Stimulated activated CD4-positive, alpha-beta T cell treated with anti-CD3 and anti-CD28 coated beads, Interleukin-15, amount 100 ng/mL, for 1 hour (primary cell): Measurements from ENCODE around the gene NEUROD2.

Experiments used
- DNase-seq, 2 donors: peaks; one replicate each; pipeline ENCODE4 v3.0.0-alpha.2; 2020; ENCODE audit warnings: low read depth in 1 of 2, low spot score in 1 of 2

Gene NEUROD2

GRCh38 chr17:39607851-39608130 is at the start of gene NEUROD2:
NEUROD2 (minus strand) TSS chr17:39607920; CDS start chr17:39606599, 1,321 bp downstream.
- no peak for DNase-seq

GRCh38 chr17:39655105-39655504 is 47.4 kb upstream of the NEUROD2 start:
- no peak for DNase-seq

- peak; percentile 59 to 61 for DNase-seq
Measured at GRCh38 chr17:39653662-39654331, 46.1 kb upstream of the NEUROD2 start.

- DNase-seq, result no peak
Measured at GRCh38 chr17:39653316-39653661, 45.6 kb upstream of the NEUROD2 start.

- no peak for DNase-seq
Measured at GRCh38 chr17:39652587-39653315, 45.0 kb upstream of the NEUROD2 start.

DNA sequence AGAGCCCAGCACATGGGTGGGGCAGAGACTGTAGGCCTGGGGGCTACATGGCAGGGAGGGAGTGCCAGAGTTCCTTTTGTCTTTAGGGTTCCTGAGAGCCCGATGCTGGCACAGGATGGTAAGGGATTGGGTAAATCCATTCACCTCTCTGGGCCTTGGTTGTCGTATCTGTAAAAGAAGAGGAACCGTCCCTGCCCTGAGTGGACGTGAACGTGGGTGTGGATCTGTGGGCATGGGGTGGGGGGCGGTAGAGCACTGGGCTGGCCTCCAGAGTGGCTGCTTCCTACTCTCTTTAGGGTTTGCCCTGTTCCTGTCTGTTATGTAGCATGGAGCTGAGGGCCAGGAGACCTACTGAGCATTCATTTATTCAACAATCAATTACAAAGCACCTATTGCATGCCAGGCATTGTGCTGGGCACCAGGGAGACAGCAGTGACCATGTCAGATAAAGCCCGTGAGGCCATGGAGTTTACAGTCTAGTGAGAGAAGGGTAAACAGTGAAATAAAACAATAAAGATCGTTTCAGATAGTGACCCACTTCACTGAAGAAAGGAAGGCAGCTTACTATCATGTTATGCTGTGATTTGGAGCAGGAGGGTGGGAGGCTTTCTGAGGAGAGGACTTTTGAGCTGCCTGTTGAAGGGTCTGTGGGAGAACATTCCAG is 44.3 kb upstream of the NEUROD2 start:
- DNase-seq, result no peak

DNA sequence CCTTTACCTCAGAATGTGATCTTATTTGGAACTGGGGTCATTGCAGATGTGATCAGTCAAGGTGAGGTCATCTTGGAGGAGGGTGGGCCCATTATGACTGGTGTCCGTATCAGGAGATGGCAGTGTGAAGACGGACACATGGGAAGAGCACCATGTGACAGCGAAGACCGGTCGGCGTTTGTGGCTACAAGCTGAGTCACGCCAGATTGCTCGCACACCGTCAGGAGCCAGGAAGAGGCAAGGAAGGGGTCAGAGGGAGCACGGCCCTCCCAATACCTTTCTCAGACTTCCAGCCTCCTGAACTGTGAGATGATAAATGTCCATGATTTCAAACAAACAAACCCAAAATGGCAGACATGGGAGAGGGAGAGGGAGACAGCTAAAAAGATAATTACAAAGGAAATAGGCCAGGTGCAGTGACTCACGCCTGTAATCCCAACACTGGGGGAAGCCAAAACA is 42.4 kb upstream of the NEUROD2 start:
- DNase-seq, result no peak

- no peak for DNase-seq
Measured at GRCh38 chr17:39648616-39649366, 41.1 kb upstream of the NEUROD2 start.

- no peak for DNase-seq
Measured at GRCh38 chr17:39647256-39647655, 39.5 kb upstream of the NEUROD2 start.

GRCh38 chr17:39643271-39643670 is 35.6 kb upstream of the NEUROD2 start:
- no peak for DNase-seq

- no peak for DNase-seq
Measured at GRCh38 chr17:39642291-39643074, 34.8 kb upstream of the NEUROD2 start.

DNA sequence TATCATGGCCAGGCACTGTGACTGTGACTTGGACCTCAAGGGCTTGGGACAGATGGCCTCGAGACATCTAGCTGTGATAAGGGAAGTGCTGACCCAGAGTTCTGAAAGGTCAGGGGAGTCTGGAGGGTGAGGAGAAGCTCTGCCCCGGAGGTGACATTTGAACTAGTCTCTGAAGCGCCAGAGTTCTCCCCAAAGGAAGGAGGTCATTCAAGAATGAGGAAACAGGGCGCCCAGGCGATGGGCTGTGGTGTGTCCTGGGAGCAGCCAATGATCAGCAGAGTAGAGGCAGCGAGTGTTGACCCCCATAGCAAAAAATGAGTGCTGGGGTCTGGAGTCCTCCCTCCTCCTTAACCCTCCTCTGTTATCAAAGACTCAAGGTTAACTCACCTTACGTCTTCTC is 34.2 kb upstream of the NEUROD2 start:
- DNase-seq, result no peak

- DNase-seq, result no peak
Measured at GRCh38 chr17:39641097-39641496, 33.4 kb upstream of the NEUROD2 start.

DNA sequence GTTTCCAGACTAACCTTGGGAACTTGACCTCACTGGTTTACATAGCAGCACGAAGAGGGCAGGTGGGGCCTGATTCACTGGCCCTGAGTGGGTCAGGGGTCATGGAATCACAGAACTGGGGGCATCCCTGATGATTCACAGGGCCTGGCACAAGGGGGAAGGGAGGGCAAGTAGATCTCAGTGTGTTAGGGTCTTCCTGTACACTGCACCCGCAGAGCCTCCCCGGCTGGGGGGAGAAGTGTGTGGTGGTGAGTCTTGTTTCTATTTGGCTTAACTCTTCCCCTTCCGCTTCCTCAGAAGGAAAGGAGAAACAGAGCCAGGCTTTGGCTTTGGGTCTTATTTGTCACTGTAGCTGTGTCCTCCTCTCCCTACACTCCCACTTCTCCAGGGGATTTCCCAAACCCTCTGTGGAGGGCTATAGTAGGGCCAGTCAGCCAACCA is 32.9 kb upstream of the NEUROD2 start:
- no peak for DNase-seq

DNA sequence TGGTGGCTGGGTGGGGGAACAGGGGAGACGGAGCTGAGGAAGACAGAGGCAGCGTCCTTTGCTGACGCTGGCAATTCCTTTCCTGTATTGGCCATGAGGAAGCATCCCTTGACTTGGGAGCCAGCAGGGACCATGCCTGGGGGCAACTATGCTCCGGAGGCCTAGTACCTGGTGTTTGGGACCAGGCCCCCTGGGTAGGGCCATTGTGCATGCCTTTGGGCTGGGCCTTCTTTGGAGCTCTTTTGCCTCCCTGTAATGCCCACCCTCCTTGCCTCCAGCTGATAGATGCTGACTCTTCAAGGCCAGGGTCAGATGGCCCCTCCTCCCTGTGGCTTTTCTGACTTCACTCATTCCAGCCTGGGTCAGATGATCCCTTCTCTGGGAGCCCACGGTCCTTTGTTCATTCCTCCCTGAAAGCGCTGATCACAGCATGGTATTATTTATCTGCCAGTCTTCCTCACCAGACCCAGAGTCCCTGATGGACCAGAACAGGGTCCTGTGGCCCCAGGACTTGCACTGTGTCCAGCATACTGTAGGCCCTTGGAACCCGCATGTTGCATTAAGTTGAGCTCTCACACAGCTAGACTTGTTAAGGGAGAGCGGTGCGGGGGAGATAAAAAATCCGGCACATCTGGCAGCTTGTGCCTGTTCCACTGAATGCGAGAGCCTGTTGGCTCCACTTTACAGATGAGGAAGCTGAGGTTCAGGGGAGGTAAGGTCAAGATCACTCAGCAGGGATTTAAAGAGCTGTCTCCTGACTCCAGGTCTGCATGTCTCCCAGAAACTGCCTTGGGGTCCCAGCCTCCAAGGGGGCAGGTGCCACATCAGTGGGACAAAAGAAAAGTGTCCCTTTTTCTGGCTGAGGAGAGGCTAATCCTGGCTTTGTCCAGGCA is 32.1 kb upstream of the NEUROD2 start:
- DNase-seq, result no peak

DNA sequence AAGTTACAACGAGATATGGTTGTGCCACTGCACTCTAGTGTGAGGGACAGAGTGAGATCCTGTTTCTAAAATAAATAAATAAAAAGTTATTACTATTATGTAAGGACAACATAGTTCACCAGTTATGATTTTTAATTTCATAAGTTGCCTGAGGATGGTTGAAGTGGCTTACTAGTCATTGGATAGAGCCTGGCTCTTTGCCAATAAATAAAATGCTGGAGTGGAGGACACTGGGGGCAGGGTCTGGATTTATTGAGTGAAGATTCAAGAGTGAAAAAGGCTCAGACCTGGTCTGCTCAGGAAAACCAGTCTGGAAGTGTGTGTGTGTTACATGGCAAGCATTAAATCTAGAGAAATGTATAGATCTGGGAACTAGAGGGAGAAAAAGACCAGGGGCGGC is 31.3 kb upstream of the NEUROD2 start:
- DNase-seq, result no peak

DNA sequence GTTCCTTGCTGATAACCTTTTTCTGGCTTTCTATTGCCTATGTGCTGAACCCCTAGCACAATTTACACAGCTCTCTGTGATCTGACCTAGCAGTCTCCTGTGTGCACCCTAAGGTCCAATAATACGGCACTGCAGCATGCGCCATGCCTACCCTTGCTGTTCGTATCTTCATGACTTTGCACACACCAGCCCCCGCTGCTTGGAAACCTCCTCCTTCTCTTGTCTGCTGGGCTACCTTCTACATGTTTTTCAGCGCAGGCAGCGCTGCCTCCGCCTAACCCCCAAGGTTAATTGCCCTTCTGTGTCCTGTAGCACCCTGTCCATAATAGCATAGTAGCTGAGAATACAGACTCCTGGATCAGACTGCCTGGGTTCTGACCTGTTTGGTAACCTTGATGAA is 30.6 kb upstream of the NEUROD2 start:
- DNase-seq, result no peak

- peak; percentile 80 to 88 for DNase-seq
Measured at GRCh38 chr17:39636927-39637736, 29.4 kb upstream of the NEUROD2 start, which contains the start of gene STARD3. STARD3 (plus strand) TSS chr17:39637144; CDS start chr17:39653532, 16,388 bp downstream.

DNA sequence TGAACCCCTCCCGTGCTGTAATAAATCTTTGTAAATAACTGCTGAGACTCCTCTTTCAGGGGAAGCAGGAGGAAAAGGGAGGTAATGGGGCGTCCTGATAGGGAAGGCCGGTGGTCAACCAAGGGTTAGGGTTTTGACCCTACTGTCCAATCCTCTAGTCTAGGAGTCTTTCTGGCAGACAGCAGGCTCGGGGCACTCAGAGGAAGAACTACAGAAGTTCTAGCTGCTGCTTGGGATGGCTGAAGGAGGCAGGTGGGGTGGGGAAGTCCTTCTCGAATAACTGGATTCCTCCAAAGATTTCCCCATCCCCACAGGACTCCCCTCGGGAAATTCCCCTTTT is 28.8 kb upstream of the NEUROD2 start:
- DNase-seq, result no peak
